Forelimb muscle (tissue), 1 donor: Measurements from ENCODE around the gene SCYL2. TPM values are rescaled to one million over a fixed set of nuclear protein-coding genes. Genes with fewer than 3 reads are reported as not detected.
"Not testable (repeated sequence)": the region's sequence is repeated elsewhere in the genome, so short reads cannot be mapped to it uniquely, and the experiment has no call there.

Experiments used
- DNase-seq: peaks from one replicate; pipeline ENCODE4 v3.0.0-alpha.2; 2013; ENCODE audit warnings: low read depth
- polyA plus RNA-seq: library from polyadenylated mRNA; unstranded; fragments of 120-200 nt; gene quantifications from one replicate; pipeline ENCODE4 v1.2.1, GENCODE V29; 2013; ENCODE audit not compliant: insufficient read length

Gene SCYL2
- polyA plus RNA-seq, 1 donor, result 31.1 TPM

GRCh38 chr12:100317371-100317770 is 50.4 kb downstream of the SCYL2 start:
- no peak for DNase-seq

GRCh38 chr12:100324498-100324897 is 57.5 kb downstream of the SCYL2 start:
- DNase-seq, result no peak

- DNase-seq, result no peak
Measured at GRCh38 chr12:100326208-100326607, 59.2 kb downstream of the SCYL2 start.

DNA sequence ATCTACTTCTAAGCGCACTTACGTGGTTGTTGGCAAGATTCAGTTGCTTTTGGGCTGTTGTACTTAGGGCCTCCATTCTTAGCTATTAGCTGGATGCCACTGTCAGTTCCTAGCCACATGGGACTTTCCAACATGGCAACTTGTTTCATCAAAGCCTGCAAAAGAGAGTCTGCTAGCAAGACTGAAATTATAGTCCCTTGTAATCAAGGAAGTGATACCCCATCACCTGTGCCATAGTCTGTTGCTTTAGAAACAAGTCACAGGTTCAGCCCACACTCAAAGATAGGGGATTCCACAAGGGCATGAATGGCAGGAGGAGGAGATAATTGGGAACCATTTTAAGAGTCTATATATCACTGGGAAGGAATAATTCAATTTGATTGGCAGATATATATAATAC is 62.8 kb downstream of the SCYL2 start:
- DNase-seq, result no peak

DNA sequence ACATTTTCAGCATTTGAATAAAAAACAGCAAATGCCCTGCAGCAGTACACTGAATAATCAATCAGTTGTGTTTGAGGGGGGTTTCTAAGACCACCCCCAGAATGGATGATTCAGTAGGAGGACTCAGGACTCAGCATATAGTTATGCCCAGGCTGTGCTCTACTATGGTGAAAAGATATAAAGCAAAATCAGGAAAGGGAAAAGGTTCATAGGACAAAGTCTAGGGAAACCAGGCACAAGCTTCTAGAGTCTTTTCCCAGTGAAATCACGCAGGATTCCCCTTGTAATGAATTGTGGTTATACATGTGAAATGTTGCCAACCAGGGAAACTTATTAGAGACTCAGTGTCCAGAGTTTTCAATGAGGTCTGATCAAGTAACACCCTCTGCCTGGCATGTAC is 64.9 kb downstream of the SCYL2 start:
- DNase-seq, result no peak

DNA sequence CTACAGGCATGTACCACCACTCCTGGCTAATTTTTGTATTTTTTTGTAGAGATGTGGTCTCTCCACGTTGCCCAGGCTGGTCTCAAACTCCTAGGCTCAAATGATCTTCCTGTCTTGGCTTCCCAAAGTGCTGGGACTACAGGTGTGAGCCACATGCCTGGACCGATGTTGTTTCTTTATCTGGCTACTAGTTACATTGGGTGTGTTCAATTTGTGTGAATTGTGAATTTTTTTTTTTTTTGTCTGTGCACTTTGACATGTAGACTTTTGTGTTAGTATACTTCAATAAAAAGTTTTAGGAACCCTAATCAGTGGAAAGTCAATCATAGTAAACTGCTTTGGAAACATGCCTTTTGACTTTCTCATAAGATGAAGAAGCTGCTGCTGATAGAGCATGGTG is 65.9 kb downstream of the SCYL2 start:
- DNase-seq, result no peak

DNA sequence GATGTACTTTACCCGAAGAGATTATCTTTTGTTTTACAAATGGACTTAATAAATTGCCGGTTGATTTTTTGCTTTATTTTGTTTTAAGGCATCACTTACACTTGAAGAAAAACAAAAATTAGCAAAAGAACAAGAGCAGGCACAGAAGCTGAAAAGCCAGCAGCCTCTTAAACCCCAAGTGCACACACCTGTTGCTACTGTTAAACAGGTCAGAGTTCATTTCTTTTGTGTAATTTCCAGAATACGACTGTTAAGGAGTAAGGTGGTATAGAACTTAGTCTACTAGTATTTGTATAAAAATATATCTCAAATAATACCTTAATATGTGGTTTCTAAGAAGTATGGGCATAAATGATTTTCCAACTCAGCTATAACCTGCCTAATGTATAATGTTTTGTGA is 70.3 kb downstream of the SCYL2 start:
- DNase-seq, result no peak

GRCh38 chr12:100337727-100338126 is 70.8 kb downstream of the SCYL2 start:
- no peak for DNase-seq

DNA sequence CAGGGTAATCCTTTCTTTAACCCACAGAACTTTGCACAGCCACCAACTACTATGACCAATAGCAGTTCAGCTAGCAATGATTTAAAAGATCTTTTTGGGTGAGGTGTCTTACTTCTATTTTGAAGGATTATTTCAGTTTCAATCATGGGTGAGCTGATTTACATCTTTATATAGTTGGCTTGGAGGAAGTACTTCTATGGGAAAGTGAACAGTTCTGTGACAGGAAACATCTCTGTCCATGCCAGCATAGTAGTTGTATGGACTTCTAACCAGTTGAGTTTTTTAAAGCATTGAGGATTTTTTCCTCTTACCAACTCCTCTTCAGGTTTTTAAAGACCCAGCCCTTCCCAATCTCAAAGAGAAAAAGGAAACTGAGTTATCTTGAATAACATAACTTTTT is 72.1 kb downstream of the SCYL2 start:
- no peak for DNase-seq

- DNase-seq, result not testable (repeated sequence)
Measured at GRCh38 chr12:100342897-100343296, 75.9 kb downstream of the SCYL2 start.

DNA sequence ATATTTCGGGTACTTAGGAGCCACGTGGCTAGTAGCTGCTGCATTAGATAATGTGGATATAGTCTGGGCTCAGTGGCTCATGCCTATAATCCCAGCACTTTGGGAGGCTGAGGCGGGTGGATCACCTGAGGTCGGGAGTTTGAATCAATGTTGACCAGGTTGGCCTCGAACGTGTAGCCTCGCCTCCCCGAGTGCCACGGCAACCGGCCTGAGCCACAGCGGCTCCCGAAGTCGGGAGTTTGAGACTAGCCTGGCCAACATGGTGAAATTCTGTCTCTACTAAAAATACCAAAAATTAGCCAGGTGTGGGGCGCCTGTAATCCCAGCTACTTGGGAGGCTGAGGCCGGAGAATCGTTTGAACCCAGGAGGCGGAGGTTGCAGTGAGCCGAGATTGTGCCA is 77.4 kb downstream of the SCYL2 start:
- DNase-seq, result not testable (repeated sequence)

GRCh38 chr12:100345020-100345767 is 78.2 kb downstream of the SCYL2 start:
- DNase-seq, result no peak

GRCh38 chr12:100346660-100347059 is 79.7 kb downstream of the SCYL2 start:
- DNase-seq, result no peak

- no peak for DNase-seq
Measured at GRCh38 chr12:100348657-100349454, 81.9 kb downstream of the SCYL2 start.

GRCh38 chr12:100356644-100357223 is 89.8 kb downstream of the SCYL2 start, which contains the start of gene SLC17A8:
Gene SLC17A8, plus strand, starts transcription at chr12:100357074. Its CDS starts 318 bp downstream, at chr12:100357392.
- DNase-seq, result no peak

GRCh38 chr12:100359248-100359647 is 92.3 kb downstream of the SCYL2 start:
- no peak for DNase-seq

DNA sequence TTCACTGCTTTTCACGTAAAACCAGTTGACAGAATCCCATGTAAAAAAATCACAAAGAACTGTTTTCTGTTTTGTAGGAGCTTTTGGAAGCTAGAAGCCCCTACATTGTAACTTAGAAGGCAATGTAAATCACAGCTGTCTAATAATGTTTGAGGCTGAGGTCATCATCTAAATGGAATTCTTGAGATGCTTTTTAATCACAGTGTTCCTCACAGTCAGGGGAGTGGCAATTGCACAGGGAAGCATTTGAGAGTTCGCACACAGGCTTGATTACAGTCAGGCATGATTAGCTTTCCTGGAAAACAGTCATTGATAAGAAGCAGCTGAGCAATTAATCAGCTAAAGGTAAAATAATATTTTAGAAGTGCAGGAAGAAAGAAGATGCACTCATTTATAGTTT is 92.8 kb downstream of the SCYL2 start:
- no peak for DNase-seq

DNA sequence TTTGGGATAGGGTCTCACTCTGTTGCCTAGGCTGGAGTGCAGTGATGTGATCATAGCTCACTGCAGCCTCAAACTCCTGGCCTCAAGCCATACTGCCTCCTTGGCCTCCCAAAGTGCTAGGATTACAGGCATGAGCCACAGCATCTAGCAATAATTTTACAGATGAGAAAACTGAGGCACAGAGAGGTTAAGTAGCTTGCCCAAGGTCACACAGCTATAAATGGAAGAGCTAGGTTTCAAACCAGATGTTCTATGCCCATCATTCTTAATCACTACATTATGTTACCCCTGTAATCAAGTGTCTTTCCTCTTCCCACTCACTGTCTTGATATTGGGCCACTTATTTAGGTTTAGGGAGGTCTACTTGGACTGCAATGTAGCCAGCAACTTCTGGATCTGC is 93.5 kb downstream of the SCYL2 start:
- no peak for DNase-seq

DNA sequence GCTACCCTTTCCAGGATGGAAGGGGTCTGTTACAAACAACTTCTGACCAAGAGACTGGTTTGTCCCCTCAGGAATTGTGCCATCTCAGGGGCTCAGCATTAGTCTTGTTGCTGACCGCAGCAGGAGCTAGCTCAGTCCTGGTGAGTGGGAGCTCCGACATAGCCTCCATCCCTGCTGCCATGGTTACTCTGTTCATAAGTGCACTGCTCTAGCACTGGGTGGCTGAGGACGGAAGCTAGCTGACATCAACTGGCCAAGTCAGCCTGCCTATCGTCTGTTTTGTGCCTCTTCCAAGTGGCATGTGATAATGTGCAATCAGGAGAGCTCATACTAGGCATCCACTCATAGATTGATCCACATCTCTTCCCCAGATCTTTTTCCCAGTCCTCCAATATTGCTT is 97.3 kb downstream of the SCYL2 start:
- DNase-seq, result no peak

DNA sequence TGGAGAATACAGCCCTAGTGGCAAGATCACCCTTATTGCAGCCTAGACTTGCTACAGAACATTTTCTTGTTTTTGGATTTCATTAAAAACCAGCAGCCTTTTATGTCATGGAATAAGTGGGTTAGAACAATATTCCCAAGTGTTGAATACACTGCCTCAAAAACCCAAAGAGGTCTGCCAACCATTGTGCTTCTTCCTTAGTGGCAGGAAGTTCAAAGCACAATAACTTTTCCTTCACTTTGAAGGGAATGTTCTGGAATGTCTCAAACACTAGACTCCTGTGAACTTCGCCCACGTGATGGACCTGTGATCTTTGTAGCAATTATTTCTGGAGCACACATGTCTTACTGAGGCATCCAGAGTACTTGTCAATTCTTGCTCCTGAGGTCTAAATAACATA is 98.4 kb downstream of the SCYL2 start:
- DNase-seq, result no peak

GRCh38 chr12:100368066-100368465 is 101.1 kb downstream of the SCYL2 start:
- no peak for DNase-seq

- DNase-seq, result no peak
Measured at GRCh38 chr12:100371146-100371545, 104.2 kb downstream of the SCYL2 start.
